Parathyroid adenoma (tissue), 2 donors: ENCODE measurements around the gene MED16.

ENCODE experiments used
- H2AFZ ChIP-seq: fragments of 300-600 bp; sonication (generic); one replicate; pipeline ENCODE4 v1.7.0; 2017; ENCODE audit warnings: antibody characterized with exemption, mild to moderate bottlenecking
- H3K27ac ChIP-seq: fragments of 300-600 bp; sonication (generic); one replicate; pipeline ENCODE4 v1.7.0; 2017
- H3K27me3 ChIP-seq: fragments of 300-600 bp; sonication (generic); one replicate; pipeline ENCODE4 v1.7.0; 2017; ENCODE audit warnings: low read length; ENCODE audit not compliant: control insufficient read depth, insufficient read depth
- H3K36me3 ChIP-seq: fragments of 300-600 bp; sonication (generic); one replicate; pipeline ENCODE4 v1.7.0; 2017; ENCODE audit warnings: low read length; ENCODE audit not compliant: control insufficient read depth, insufficient read depth
- H3K4me1 ChIP-seq: fragments of 300-600 bp; sonication (generic); one replicate; pipeline ENCODE4 v1.7.0; 2017; ENCODE audit warnings: control low read depth
- H3K4me2 ChIP-seq: fragments of 300-600 bp; sonication (generic); one replicate; pipeline ENCODE4 v1.7.0; 2017; ENCODE audit warnings: low read length
- H3K4me3 ChIP-seq: fragments of 300-600 bp; sonication (generic); one replicate; pipeline ENCODE4 v1.7.0; 2017; ENCODE audit warnings: low read depth, low read length
- H3K79me2 ChIP-seq: fragments of 300-600 bp; sonication (generic); one replicate; pipeline ENCODE4 v1.7.0; 2017; ENCODE audit warnings: control low read depth
- H3K9ac ChIP-seq: fragments of 300-600 bp; sonication (generic); one replicate; pipeline ENCODE4 v1.7.0; 2017; ENCODE audit warnings: mild to moderate bottlenecking
- H3K9me3 ChIP-seq: fragments of 300-600 bp; sonication (generic); one replicate; pipeline ENCODE4 v1.7.0; 2017; ENCODE audit warnings: low read length; ENCODE audit not compliant: control insufficient read depth
- CTCF ChIP-seq: fragments of 300-600 bp; sonication (generic); IDR thresholded peaks from one replicate; pipeline ENCODE4 v1.7.0; 2017; ENCODE audit warnings: antibody characterized with exemption, mild to moderate bottlenecking
- donor health status: primary hyperparathyroidism.

The MED16 gene

GRCh38 chr19:931860-932647, 39.1 kb upstream of the MED16 start:
- H3K27ac ChIP-seq = peak overlapping the region; percentile 93
- no peaks in the 10 kb centered on the region for H3K27me3 ChIP-seq
- H2AFZ ChIP-seq = peak overlapping the region; percentile 79
- H3K4me2 ChIP-seq = no peak overlapping the region
- H3K9me3 ChIP-seq = no peaks in the 10 kb centered on the region
- peaks cover 6% of the 10 kb centered on the region for H3K79me2 ChIP-seq
- no peak for TF ChIP-seq CTCF
- no peak overlapping the region for H3K4me3 ChIP-seq
- H3K9ac ChIP-seq = no peak overlapping the region
- H3K36me3 ChIP-seq = no peaks in the 10 kb centered on the region
- H3K4me1 ChIP-seq = peaks cover 48% of the 10 kb centered on the region

- H3K36me3 ChIP-seq = no peaks in the 10 kb centered on the region
- H3K79me2 ChIP-seq = no peaks in the 10 kb centered on the region
- H3K4me1 ChIP-seq = peaks cover 42% of the 10 kb centered on the region
- no peak overlapping the region for H3K4me2 ChIP-seq
- no peak overlapping the region for H3K9ac ChIP-seq
- TF ChIP-seq CTCF = no peak
- H3K27me3 ChIP-seq = no peaks in the 10 kb centered on the region
- no peak overlapping the region for H3K27ac ChIP-seq
- H2AFZ ChIP-seq = no peak overlapping the region
- H3K4me3 ChIP-seq = no peak overlapping the region
- no peaks in the 10 kb centered on the region for H3K9me3 ChIP-seq
Observed at GRCh38 chr19:929891-930258, 36.9 kb upstream of the MED16 start.

GRCh38 chr19:929203-929890, 36.4 kb upstream of the MED16 start:
- peaks cover 36% of the 10 kb centered on the region for H3K4me1 ChIP-seq
- no peak overlapping the region for H3K27ac ChIP-seq
- no peak overlapping the region for H3K9ac ChIP-seq
- H3K4me2 ChIP-seq = no peak overlapping the region
- TF ChIP-seq CTCF = no peak
- no peaks in the 10 kb centered on the region for H3K9me3 ChIP-seq
- no peaks in the 10 kb centered on the region for H3K27me3 ChIP-seq
- no peak overlapping the region for H3K4me3 ChIP-seq
- H3K79me2 ChIP-seq = no peaks in the 10 kb centered on the region
- no peak overlapping the region for H2AFZ ChIP-seq
- no peaks in the 10 kb centered on the region for H3K36me3 ChIP-seq

GRCh38 chr19:928471-929202, 35.6 kb upstream of the MED16 start:
- Histone ChIP-seq H3K9me3 (no peaks in the 10 kb centered on the region), H3K27me3 (no peaks in the 10 kb centered on the region), H3K9ac (no peak overlapping the region), H3K4me1 (peaks cover 29% of the 10 kb centered on the region), H3K79me2 (no peaks in the 10 kb centered on the region), H3K4me3 (no peak overlapping the region), H3K27ac (no peak overlapping the region), H2AFZ (no peak overlapping the region), H3K36me3 (no peaks in the 10 kb centered on the region), H3K4me2 (no peak overlapping the region)
- no peak for TF ChIP-seq CTCF
